Mononuclear cell (primary cell): ENCODE measurements around the gene CTPS1. TPM values are rescaled to one million over a fixed set of nuclear protein-coding genes. Genes with fewer than 3 reads are reported as not detected.

ENCODE experiments used
- H3K27me3 ChIP-seq: 2 replicates; pipeline ENCODE4 v1.6.0; 2011; ENCODE audit warnings: low read length, control low read depth; ENCODE audit not compliant: insufficient read depth
- H3K4me1 ChIP-seq: 2 replicates; pipeline ENCODE4 v1.5.1; 2011; ENCODE audit warnings: mild to moderate bottlenecking, low read length, control low read depth; ENCODE audit not compliant: insufficient read depth
- H3K4me3 ChIP-seq: 2 replicates; pipeline ENCODE4 v1.5.1; 2011; ENCODE audit warnings: mild to moderate bottlenecking, low read length, moderate library complexity
- H3K9me3 ChIP-seq: 2 replicates; pipeline ENCODE4 v1.5.1; 2011; ENCODE audit warnings: low read depth, mild to moderate bottlenecking, control low read depth, low read length
- total RNA-seq: library from RNA; depleted of rRNA; stranded (reverse); fragments of >200 nt; gene quantifications from one replicate; pipeline ENCODE4 v1.2.3, GENCODE V29; 2012

CTPS1 gene
- total RNA-seq, 1 donor = 26.1 TPM

- H3K9me3 ChIP-seq = no peaks in the 10 kb centered on the region
- H3K4me1 ChIP-seq = peaks cover 24% of the 10 kb centered on the region
- H3K4me3 ChIP-seq = no peak overlapping the region
- no peaks in the 10 kb centered on the region for H3K27me3 ChIP-seq
These were observed 2.4 kb downstream of the CTPS1 start for GRCh38 chr1:40981691-40982448.

- Histone ChIP-seq H3K27me3 (no peaks in the 10 kb centered on the region), H3K4me3 (no peak overlapping the region), H3K9me3 (no peaks in the 10 kb centered on the region), H3K4me1 (peaks cover 24% of the 10 kb centered on the region)
These were observed 3.2 kb downstream of the CTPS1 start for GRCh38 chr1:40982721-40983120.

GRCh38 chr1:40983286-40983685, 3.8 kb downstream of the CTPS1 start:
- peaks cover 24% of the 10 kb centered on the region for H3K4me1 ChIP-seq
- no peaks in the 10 kb centered on the region for H3K27me3 ChIP-seq
- no peak overlapping the region for H3K4me3 ChIP-seq
- no peaks in the 10 kb centered on the region for H3K9me3 ChIP-seq

- peaks cover 20% of the 10 kb centered on the region for H3K4me1 ChIP-seq
- no peaks in the 10 kb centered on the region for H3K9me3 ChIP-seq
- no peak overlapping the region for H3K4me3 ChIP-seq
- H3K27me3 ChIP-seq = no peaks in the 10 kb centered on the region
These were observed 4.6 kb downstream of the CTPS1 start for GRCh38 chr1:40984066-40984465.

GRCh38 chr1:40984531-40984930, 5.0 kb downstream of the CTPS1 start:
- Histone ChIP-seq H3K9me3 (no peaks in the 10 kb centered on the region), H3K4me3 (no peak overlapping the region), H3K4me1 (peaks cover 17% of the 10 kb centered on the region), H3K27me3 (no peaks in the 10 kb centered on the region)

- Histone ChIP-seq H3K27me3 (no peaks in the 10 kb centered on the region), H3K4me1 (peaks cover 15% of the 10 kb centered on the region), H3K4me3 (no peak overlapping the region), H3K9me3 (no peaks in the 10 kb centered on the region)
These were observed 5.7 kb downstream of the CTPS1 start for GRCh38 chr1:40985161-40985560.

DNA sequence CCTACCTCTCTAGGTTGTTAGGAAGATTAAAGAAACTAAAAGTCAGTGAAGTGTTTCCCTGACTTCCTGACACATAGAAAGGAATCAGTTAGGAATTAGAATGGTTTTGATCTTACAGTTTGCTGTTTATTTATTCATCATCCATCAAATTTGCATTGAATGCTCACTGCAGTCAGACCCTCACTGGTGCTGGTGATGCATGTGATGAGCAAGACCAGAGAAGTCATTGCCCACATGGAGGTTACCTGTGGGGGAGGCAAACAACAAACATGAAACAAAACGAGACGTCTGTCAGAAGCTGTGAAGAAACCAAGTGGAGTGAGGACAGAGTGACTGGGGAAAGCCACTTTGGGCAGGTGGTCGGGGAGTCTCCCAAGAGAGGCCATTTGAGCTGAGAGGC, 6.4 kb downstream of the CTPS1 start:
- peaks cover 8% of the 10 kb centered on the region for H3K4me1 ChIP-seq
- no peaks in the 10 kb centered on the region for H3K9me3 ChIP-seq
- no peak overlapping the region for H3K4me3 ChIP-seq
- H3K27me3 ChIP-seq = no peaks in the 10 kb centered on the region

DNA sequence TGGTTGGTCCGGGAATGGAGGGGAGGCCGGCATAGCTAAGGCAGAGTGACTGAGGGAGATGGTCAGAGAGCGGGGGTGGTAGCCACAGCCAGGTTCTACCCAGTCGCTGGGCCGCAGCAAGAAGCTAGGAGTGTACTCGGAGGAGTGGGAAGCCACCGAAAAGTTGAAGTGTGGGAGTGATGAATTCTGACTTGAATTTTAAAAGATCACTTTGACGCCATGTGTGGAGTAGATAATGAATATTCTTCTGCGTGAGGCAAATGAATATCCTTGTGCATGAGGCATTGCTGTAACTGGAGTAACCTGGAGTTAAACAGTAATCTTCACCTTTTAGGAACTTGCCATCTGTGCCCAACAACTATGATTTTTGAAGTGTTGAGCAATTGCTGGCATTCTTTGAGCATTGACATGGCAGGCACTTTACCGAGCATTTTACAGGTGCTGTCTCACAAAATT, 6.9 kb downstream of the CTPS1 start:
- Histone ChIP-seq H3K4me1 (peaks cover 3% of the 10 kb centered on the region), H3K27me3 (no peaks in the 10 kb centered on the region), H3K9me3 (no peaks in the 10 kb centered on the region), H3K4me3 (no peak overlapping the region)

- H3K9me3 ChIP-seq = no peaks in the 10 kb centered on the region
- H3K4me3 ChIP-seq = no peak overlapping the region
- no peaks in the 10 kb centered on the region for H3K4me1 ChIP-seq
- H3K27me3 ChIP-seq = no peaks in the 10 kb centered on the region
These were observed 7.5 kb downstream of the CTPS1 start for GRCh38 chr1:40986956-40987355.

DNA sequence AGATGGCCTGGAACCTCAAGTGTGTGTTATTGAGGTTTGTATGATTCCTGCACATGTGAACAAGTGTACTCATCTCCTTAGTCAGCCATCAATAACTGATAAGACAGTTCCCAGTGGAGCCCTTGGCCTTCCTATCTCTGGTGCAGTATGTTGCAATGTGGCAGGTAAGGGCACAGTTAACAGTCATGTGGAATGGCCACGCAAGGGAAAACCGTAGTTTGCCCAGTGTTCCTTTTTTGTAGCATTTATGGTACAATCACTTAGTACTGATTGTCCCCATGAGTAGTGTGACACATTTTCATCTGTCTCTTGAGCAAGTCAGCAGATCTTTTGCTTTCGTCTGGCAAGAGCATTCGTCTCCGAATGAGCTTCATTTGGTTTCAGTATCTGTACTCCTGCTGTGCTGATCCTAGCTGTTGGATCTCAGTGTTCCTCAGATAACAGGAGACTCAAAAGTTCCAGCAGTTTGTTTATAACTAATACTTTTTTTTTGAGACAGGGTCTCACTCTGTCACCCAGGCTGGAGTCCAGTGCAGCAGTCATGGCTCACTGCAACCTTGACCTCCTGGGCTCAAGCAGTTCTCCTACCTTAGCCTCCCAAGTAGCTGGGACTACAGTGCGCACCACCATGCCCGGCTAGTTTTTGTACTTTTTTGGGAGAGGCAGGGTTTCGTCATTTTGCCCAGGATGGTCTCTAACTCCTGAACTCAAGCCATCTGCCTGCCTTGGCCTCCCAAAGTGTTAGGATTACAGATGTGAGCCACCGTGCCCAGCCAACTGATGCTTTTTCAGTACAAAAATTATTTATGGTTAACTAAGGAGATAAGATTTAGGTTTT, 8.2 kb downstream of the CTPS1 start:
- Histone ChIP-seq H3K4me3 (no peak overlapping the region), H3K9me3 (no peaks in the 10 kb centered on the region), H3K27me3 (no peaks in the 10 kb centered on the region), H3K4me1 (no peaks in the 10 kb centered on the region)

DNA sequence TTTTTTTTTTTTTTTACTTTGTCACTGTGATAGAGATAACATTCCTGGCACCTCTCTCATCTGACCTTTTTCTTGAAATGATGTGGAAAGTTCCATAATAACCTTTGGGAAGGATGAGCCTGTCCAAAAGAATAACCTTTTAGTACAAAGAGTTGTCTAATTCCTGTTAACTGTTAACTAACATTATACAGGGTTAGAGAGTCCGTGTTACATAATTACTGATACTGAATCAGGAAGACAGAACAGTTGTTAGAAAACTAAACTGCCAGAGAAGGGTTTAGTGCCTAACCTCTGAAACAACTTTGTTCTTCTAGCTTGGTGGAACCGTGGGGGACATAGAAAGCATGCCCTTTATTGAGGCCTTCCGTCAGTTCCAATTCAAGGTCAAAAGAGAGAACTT, 8.8 kb downstream of the CTPS1 start:
- H3K27me3 ChIP-seq = no peaks in the 10 kb centered on the region
- no peaks in the 10 kb centered on the region for H3K9me3 ChIP-seq
- no peaks in the 10 kb centered on the region for H3K4me1 ChIP-seq
- H3K4me3 ChIP-seq = no peak overlapping the region

- Histone ChIP-seq H3K27me3 (no peaks in the 10 kb centered on the region), H3K4me1 (no peaks in the 10 kb centered on the region), H3K9me3 (no peaks in the 10 kb centered on the region)
These were observed 9.6 kb downstream of the CTPS1 start for GRCh38 chr1:40989066-40989465.

GRCh38 chr1:40997096-40997495, 17.6 kb downstream of the CTPS1 start:
- Histone ChIP-seq H3K9me3 (no peaks in the 10 kb centered on the region), H3K27me3 (no peaks in the 10 kb centered on the region), H3K4me1 (no peaks in the 10 kb centered on the region), H3K4me3 (no peak overlapping the region)

More at GRCh38 chr1:40989066-40989465, 9.6 kb downstream of the CTPS1 start:
- H3K4me3 ChIP-seq = no peak overlapping the region

- no peaks in the 10 kb centered on the region for H3K9me3 ChIP-seq
- no peak overlapping the region for H3K4me3 ChIP-seq
- H3K27me3 ChIP-seq = no peaks in the 10 kb centered on the region
- H3K4me1 ChIP-seq = peaks cover 12% of the 10 kb centered on the region
These were observed 19.2 kb downstream of the CTPS1 start for GRCh38 chr1:40998668-40999067.

DNA sequence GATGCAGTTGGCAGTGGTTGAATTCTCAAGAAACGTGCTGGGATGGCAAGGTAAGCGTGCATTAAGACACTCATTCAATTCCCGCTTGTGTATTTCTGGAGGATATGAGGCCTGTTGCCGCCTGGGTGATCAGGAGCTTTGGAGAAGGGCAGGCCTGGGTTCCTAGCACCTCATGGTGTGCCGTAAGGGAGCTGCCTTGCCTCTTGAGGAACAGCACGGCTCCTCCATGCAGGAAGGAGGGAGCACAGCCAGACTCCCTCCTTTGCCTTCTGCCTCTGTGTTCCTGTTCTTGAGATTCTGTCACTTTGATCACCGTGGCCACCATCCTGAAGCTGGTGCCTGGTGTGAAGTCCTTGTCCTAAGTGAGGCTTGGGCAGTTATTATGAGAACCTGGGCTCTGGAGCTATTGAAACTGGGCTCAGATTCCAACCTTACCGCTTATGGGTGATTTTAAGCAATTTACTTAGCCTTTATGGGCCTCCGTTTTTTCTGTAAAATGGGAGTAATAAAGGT, 23.7 kb downstream of the CTPS1 start:
- no peaks in the 10 kb centered on the region for H3K9me3 ChIP-seq
- peaks cover 16% of the 10 kb centered on the region for H3K4me1 ChIP-seq
- H3K27me3 ChIP-seq = no peaks in the 10 kb centered on the region
- H3K4me3 ChIP-seq = no peak overlapping the region
